SK-N-SH treated with all-trans-retinoic acid at 6 μM for 48 hours (cell line): Measurements from ENCODE around the gene ELOVL1.

ENCODE experiments used
- CSDC2 ChIP-seq: fragments of 250-450 bp; sonication (Bioruptor Pico); IDR thresholded peaks from 2 replicates; pipeline ENCODE4 v1.5.0; 2020; ENCODE audit warnings: mild to moderate bottlenecking, moderate library complexity
- ESRRG ChIP-seq: fragments of 250-450 bp; sonication (Bioruptor Pico); IDR thresholded peaks from 2 replicates; pipeline ENCODE4 v1.6.1; 2021; ENCODE audit warnings: mild to moderate bottlenecking
- OSR1 ChIP-seq: fragments of 250-450 bp; sonication (Bioruptor Pico); IDR thresholded peaks from 2 replicates; pipeline ENCODE4 v1.8.0; 2022; ENCODE audit warnings: moderate library complexity, mild to moderate bottlenecking, inconsistent platforms
- SNAI2 ChIP-seq: fragments of 250-450 bp; sonication (Bioruptor Pico); IDR thresholded peaks from 2 replicates; pipeline ENCODE4 v1.5.0; 2020; ENCODE audit warnings: mild to moderate bottlenecking, moderate library complexity
- ZNF8 ChIP-seq: fragments of 450-650 bp; formaldehyde crosslinking; IDR thresholded peaks from 2 replicates; pipeline ENCODE4 v1.5.0; 2020; ENCODE audit warnings: mild to moderate bottlenecking, moderate library complexity

DNA sequence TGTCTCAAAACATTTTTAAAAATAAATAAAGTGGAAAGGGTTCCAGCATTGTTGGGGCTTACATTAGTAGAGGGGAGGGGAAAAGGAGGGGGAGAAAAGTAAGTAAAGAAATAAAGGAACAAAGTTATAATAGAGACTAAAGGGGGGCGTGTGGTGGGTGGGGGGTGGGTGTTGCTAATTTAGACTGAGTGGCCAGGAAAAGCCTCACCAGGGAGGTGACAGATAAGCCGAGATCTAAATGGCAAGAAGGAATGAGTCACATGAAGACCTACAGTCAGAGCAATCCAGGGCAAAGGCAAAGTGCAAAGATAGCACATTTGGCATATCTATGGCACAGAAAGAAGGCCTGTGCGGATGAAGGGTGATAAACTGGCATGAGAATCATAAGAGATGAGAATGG is 22.7 kb downstream of the ELOVL1 start:
- TF ChIP-seq OSR1 (no peak), SNAI2 (CRISPR knock-in tag) (no peak), ZNF8 (CRISPR knock-in tag) (no peak), ESRRG (no peak), CSDC2 (CRISPR knock-in tag) (no peak)
